ENCODE data around the gene DRD3. TPM values are rescaled to one million over a fixed set of nuclear protein-coding genes. Genes with fewer than 3 reads are reported as not detected.

DRD3 gene
- total and polyA plus RNA-seq, 2 experiments from 2014 or later: 0.21 to 0.65 TPM

- TF ChIP-seq REST (IDR thresholded peaks at IDR 0.05; ENCODE audit: unreplicated experiment): no peak
- TF ChIP-seq EZH2phosphoT487 (IDR thresholded peaks at IDR 0.05; ENCODE audit: unreplicated experiment): no peak
- no peak for TF ChIP-seq CTCF (conservative IDR thresholded peaks at IDR 0.05; ENCODE audit: low read depth in 2 of 2)
Measured at GRCh38 chr3:114092151-114093015, 86.5 kb downstream of the DRD3 start (continued).

GRCh38 chr3:114089675-114090074 is 89.2 kb downstream of the DRD3 start:
- no peaks in the 10 kb centered on the region for H3K27me3 ChIP-seq (ENCODE audit: insufficient read depth)
- H3K4me3 Mint-ChIP-seq: no peak overlapping the region
- no peak overlapping the region for H3K4me3 ChIP-seq
- no peaks in the 10 kb centered on the region for H3K9me3 Mint-ChIP-seq
- peaks cover 10% of the 10 kb centered on the region for H3K4me1 ChIP-seq (ENCODE audit: insufficient read depth)
- 0 out of 2 replicates have a peak, but pooled peaks cover 3% of the 10 kb centered on the region for H3K79me2 ChIP-seq (replicated peaks; ENCODE audit: insufficient read depth)
- H3F3A ChIP-seq (replicated peaks; ENCODE audit: low read depth): no peaks in the 10 kb centered on the region
- H3K4me1 Mint-ChIP-seq: peaks cover 4% of the 10 kb centered on the region; the same call in 2 of the 3 replicates
- no peaks in the 10 kb centered on the region for H3K9me2 ChIP-seq (ENCODE audit: insufficient read depth)
- ATAC-seq (no peak), DNase-seq (ENCODE audit: low spot score) (no peak)
- H3K27me3 Mint-ChIP-seq (ENCODE audit: insufficient read depth, low read depth, poor library complexity): no peaks in the 10 kb centered on the region
- no peak overlapping the region for H3K4me2 ChIP-seq
- H3K36me3 Mint-ChIP-seq (ENCODE audit: low read depth): peaks cover 37% of the 10 kb centered on the region
- no peaks in the 10 kb centered on the region; the same call in none of the 2 replicates for H4K20me1 ChIP-seq (replicated peaks; ENCODE audit: insufficient read depth)
- no peak for TF ChIP-seq NANOG (IDR thresholded peaks at IDR 0.05; ENCODE audit: borderline replicate concordance)
- no peak overlapping the region for H3K27ac Mint-ChIP-seq
- peaks cover 31% of the 10 kb centered on the region for H3K36me3 ChIP-seq (ENCODE audit: insufficient read depth)
- peak overlapping the region; percentile 45; the same call in 1 of the 2 replicates for H3K27ac ChIP-seq (ENCODE audit: low read depth)
- H2AFZ ChIP-seq: no peak overlapping the region

- Mint-ChIP-seq H3K4me1 (no peaks in the 10 kb centered on the region; the same call in 2 of the 3 replicates), H3K9me3 (no peaks in the 10 kb centered on the region), H3K27me3 (ENCODE audit: insufficient read depth, low read depth, poor library complexity) (no peaks in the 10 kb centered on the region), H3K27ac (no peak overlapping the region), H3K36me3 (ENCODE audit: low read depth) (peaks cover 68% of the 10 kb centered on the region), H3K4me3 (no peak overlapping the region)
- no peak overlapping the region for H3K4me3 ChIP-seq
- no peak for DNase-seq (ENCODE audit: low spot score)
- no peaks in the 10 kb centered on the region for H3K4me1 ChIP-seq (ENCODE audit: insufficient read depth)
- no peaks in the 10 kb centered on the region for H3K9me2 ChIP-seq (ENCODE audit: insufficient read depth)
- no peak for TF ChIP-seq ZNF114 (CRISPR knock-in tag; IDR thresholded peaks at IDR 0.05)
- no peak for TF ChIP-seq ZNF331 (CRISPR knock-in tag; IDR thresholded peaks at IDR 0.05; ENCODE audit: low read depth)
- no peak for TF ChIP-seq EZH2phosphoT487 (IDR thresholded peaks at IDR 0.05; ENCODE audit: unreplicated experiment)
- no peak for TF ChIP-seq EZH2 (IDR thresholded peaks at IDR 0.05; ENCODE audit: low read depth, unreplicated experiment)
- TF ChIP-seq JUNB (IDR thresholded peaks at IDR 0.05; ENCODE audit: unreplicated experiment): no peak
- no peak for TF ChIP-seq CREB1 (CRISPR knock-in tag; IDR thresholded peaks at IDR 0.05; ENCODE audit: low read depth)
- 0 out of 2 replicates have a peak, but pooled peaks cover 3% of the 10 kb centered on the region for H3K79me2 ChIP-seq (replicated peaks; ENCODE audit: insufficient read depth)
- no peak overlapping the region for H3K4me2 ChIP-seq
- H3K27ac ChIP-seq (ENCODE audit: low read depth): no peak overlapping the region
- no peak overlapping the region for H2AFZ ChIP-seq
- H3K36me3 ChIP-seq (ENCODE audit: insufficient read depth): peaks cover 47% of the 10 kb centered on the region
- H4K20me1 ChIP-seq (replicated peaks; ENCODE audit: insufficient read depth): peaks cover 3% of the 10 kb centered on the region
- H3F3A ChIP-seq (replicated peaks; ENCODE audit: low read depth): no peaks in the 10 kb centered on the region
- no peaks in the 10 kb centered on the region for H3K27me3 ChIP-seq (ENCODE audit: insufficient read depth)
- ATAC-seq: no peak
Measured at GRCh38 chr3:114086356-114086755, 92.5 kb downstream of the DRD3 start.
